GM23338 (cell line): ENCODE data around the gene ID3. TPM values are rescaled to one million over a fixed set of nuclear protein-coding genes. Genes with fewer than 3 reads are reported as not detected.

Experiments
- ATAC-seq: fragments of 200-7000 bp; cut with Tn5 transposase; 3 replicates; pipeline ENCODE4 v1.9.1; 2020
- DNase-seq: peaks from one replicate; pipeline ENCODE4 v3.0.0-alpha.2; 2015; ENCODE audit warnings: low spot score
- H2AFZ ChIP-seq: fragments of 200-600 bp; sonication (generic); 2 replicates; pipeline ENCODE4 v1.8.0; 2016; ENCODE audit warnings: antibody characterized with exemption, mild to moderate bottlenecking, moderate library complexity
- H3F3A ChIP-seq: fragments of 200-600 bp; sonication (generic); replicated peaks from 2 replicates; pipeline ENCODE4 v1.8.0; 2017; ENCODE audit warnings: antibody characterized with exemption, mixed run types, low read depth
- H3K27ac ChIP-seq: fragments of 200-600 bp; sonication (generic); 2 replicates; pipeline ENCODE4 v1.6.1; 2016; ENCODE audit warnings: low read depth
- H3K27me3 ChIP-seq: fragments of 200-600 bp; sonication (generic); 2 replicates; pipeline ENCODE4 v1.8.0; 2016; ENCODE audit warnings: mild to moderate bottlenecking, mixed run types, moderate library complexity; ENCODE audit not compliant: insufficient read depth
- H3K36me3 ChIP-seq: fragments of 200-600 bp; sonication (generic); 2 replicates; pipeline ENCODE4 v1.8.0; 2016; ENCODE audit warnings: mild to moderate bottlenecking; ENCODE audit not compliant: insufficient read depth
- H3K4me1 ChIP-seq: fragments of 200-600 bp; sonication (generic); 2 replicates; pipeline ENCODE4 v1.8.0; 2016; ENCODE audit warnings: mild to moderate bottlenecking, moderate library complexity; ENCODE audit not compliant: insufficient read depth
- H3K4me2 ChIP-seq: fragments of 200-600 bp; sonication (generic); 2 replicates; pipeline ENCODE4 v1.7.1; 2017; ENCODE audit warnings: mixed run types
- H3K4me3 ChIP-seq: fragments of 200-600 bp; sonication (generic); 2 replicates; pipeline ENCODE4 v1.6.1; 2016; ENCODE audit warnings: mixed run types
- H3K79me2 ChIP-seq: fragments of 200-600 bp; sonication (generic); replicated peaks from 2 replicates; pipeline ENCODE4 v1.8.0; 2017; ENCODE audit warnings: mild to moderate bottlenecking; ENCODE audit not compliant: insufficient read depth
- H3K9me2 ChIP-seq: fragments of 200-600 bp; sonication (generic); 2 replicates; pipeline ENCODE4 v1.8.0; 2017; ENCODE audit not compliant: insufficient read depth
- H4K20me1 ChIP-seq: fragments of 200-600 bp; sonication (generic); replicated peaks from 2 replicates; pipeline ENCODE4 v1.8.0; 2017; ENCODE audit warnings: mild to moderate bottlenecking; ENCODE audit not compliant: insufficient read depth
- H3K27ac Mint-ChIP-seq: 2 replicates; pipeline ENCODE4 v1.8.0; 2020; ENCODE audit warnings: inconsistent platforms, mild to moderate bottlenecking, moderate library complexity, mixed read lengths
- H3K27me3 Mint-ChIP-seq: 3 replicates; pipeline ENCODE4 v1.8.0; 2022; ENCODE audit warnings: low read depth, mild to moderate bottlenecking, moderate library complexity, mixed read lengths, inconsistent platforms; ENCODE audit not compliant: insufficient read depth, poor library complexity
- H3K36me3 Mint-ChIP-seq: 3 replicates; pipeline ENCODE4 v1.8.0; 2021; ENCODE audit warnings: low read depth, mild to moderate bottlenecking, inconsistent platforms, moderate library complexity, mixed read lengths
- H3K4me1 Mint-ChIP-seq: 3 replicates; pipeline ENCODE4 v1.8.0; 2020; ENCODE audit warnings: mild to moderate bottlenecking, inconsistent platforms, mixed read lengths
- H3K4me3 Mint-ChIP-seq: 3 replicates; pipeline ENCODE4 v1.8.0; 2021; ENCODE audit warnings: moderate library complexity, mild to moderate bottlenecking, inconsistent platforms, mixed read lengths
- H3K9me3 Mint-ChIP-seq: 3 replicates; pipeline ENCODE4 v1.8.0; 2020; ENCODE audit warnings: moderate library complexity, mild to moderate bottlenecking, inconsistent platforms, mixed read lengths
- CREB1 ChIP-seq: fragments of 250-450 bp; sonication (Bioruptor Pico); IDR thresholded peaks from 2 replicates; pipeline ENCODE4 v1.5.0; 2020; ENCODE audit warnings: low read depth, mild to moderate bottlenecking, moderate library complexity
- CTCF ChIP-seq, 2 experiments: fragments of 200-600 bp in 1 of 2; sonication (generic) in 1 of 2; conservative IDR thresholded peaks; 2 replicates each; pipeline versions ENCODE4 v1.5.1 to v1.6.1; 2016 to 2017; ENCODE audit warnings: antibody characterized with exemption in 2 of 2, low read depth in 2 of 2, mild to moderate bottlenecking in 2 of 2, moderate library complexity in 1 of 2
- ETS1 ChIP-seq: IDR thresholded peaks from 2 replicates; pipeline ENCODE4 v1.6.1; 2016; ENCODE audit warnings: antibody characterized with exemption
- EZH2 ChIP-seq: fragments of 200-600 bp; sonication (generic); IDR thresholded peaks from one replicate; pipeline ENCODE4 v1.8.0; 2017; ENCODE audit warnings: antibody characterized with exemption, mild to moderate bottlenecking, low read depth; ENCODE audit not compliant: unreplicated experiment
- EZH2phosphoT487 ChIP-seq: fragments of 200-600 bp; sonication (generic); IDR thresholded peaks from one replicate; pipeline ENCODE4 v1.8.1; 2018; ENCODE audit warnings: antibody characterized with exemption; ENCODE audit not compliant: unreplicated experiment
- JUNB ChIP-seq: IDR thresholded peaks from one replicate; pipeline ENCODE4 v1.6.1; 2016; ENCODE audit warnings: antibody characterized with exemption; ENCODE audit not compliant: unreplicated experiment
- NANOG ChIP-seq: IDR thresholded peaks from 2 replicates; pipeline ENCODE4 v1.6.1; 2016; ENCODE audit warnings: antibody characterized with exemption, borderline replicate concordance
- POLR2AphosphoS5 ChIP-seq: IDR thresholded peaks from 2 replicates; pipeline ENCODE4 v1.6.1; 2016; ENCODE audit warnings: antibody characterized with exemption, low read depth
- REST ChIP-seq: IDR thresholded peaks from one replicate; pipeline ENCODE4 v1.6.1; 2018; ENCODE audit warnings: antibody characterized with exemption; ENCODE audit not compliant: unreplicated experiment
- STAT1 ChIP-seq: IDR thresholded peaks from one replicate; pipeline ENCODE4 v1.6.1; 2016; ENCODE audit warnings: antibody characterized with exemption; ENCODE audit not compliant: unreplicated experiment
- ZNF114 ChIP-seq: fragments of 250-450 bp; sonication (Bioruptor Pico); IDR thresholded peaks from 2 replicates; pipeline ENCODE4 v1.5.0; 2020; ENCODE audit warnings: mild to moderate bottlenecking, moderate library complexity
- ZNF331 ChIP-seq: fragments of 250-450 bp; sonication (Bioruptor Pico); IDR thresholded peaks from 2 replicates; pipeline ENCODE4 v1.5.0; 2020; ENCODE audit warnings: low read depth, mild to moderate bottlenecking, moderate library complexity
- ZNF462 ChIP-seq: fragments of 250-450 bp; sonication (Bioruptor Pico); IDR thresholded peaks from 2 replicates; pipeline ENCODE4 v1.5.0; 2020; ENCODE audit warnings: mild to moderate bottlenecking, moderate library complexity
- polyA plus RNA-seq: library from polyadenylated mRNA; unstranded; fragments of >200 nt; fragmentation: Nextera tagmentation; extraction: Ambion mirVana; gene quantifications from 2 replicates; pipeline ENCODE4 v1.2.1, GENCODE V29; 2016
- total RNA-seq: library from RNA; depleted of rRNA; stranded (reverse); fragments of >200 nt; shearing (Covaris generic); gene quantifications from 2 replicates; pipeline ENCODE4 v1.2.3, GENCODE V29; 2014

ID3 gene
- total and polyA plus RNA-seq, 2 experiments from 2014 or later, result 164 to 345 TPM

- H3K36me3 ChIP-seq, result no peaks in the 10 kb centered on the region
- no peaks in the 10 kb centered on the region for H4K20me1 ChIP-seq
- H3K79me2 ChIP-seq, result no peaks in the 10 kb centered on the region
- H3K27me3 Mint-ChIP-seq, result peaks cover 21% of the 10 kb centered on the region
- DNase-seq (peak; percentile 49), ATAC-seq (peak; percentile 16)
- peak overlapping the region; percentile 87 for H3K27ac Mint-ChIP-seq
- peak overlapping the region; percentile 63 for H3K4me3 ChIP-seq
- H3K4me1 Mint-ChIP-seq, result peaks cover 36% of the 10 kb centered on the region
- H3K9me3 Mint-ChIP-seq, result no peaks in the 10 kb centered on the region; the same call in 2 of the 3 replicates
- H2AFZ ChIP-seq, result no peak overlapping the region; the same call in 1 of the 2 replicates
- TF ChIP-seq ZNF331 (CRISPR knock-in tag), result no peak
- TF ChIP-seq CREB1 (CRISPR knock-in tag), result no peak
- TF ChIP-seq ZNF114 (CRISPR knock-in tag), result no peak
- TF ChIP-seq REST, result no peak
- no peak for TF ChIP-seq NANOG
- TF ChIP-seq ETS1, result no peak
- no peak for TF ChIP-seq POLR2AphosphoS5
- no peak for TF ChIP-seq JUNB
- TF ChIP-seq EZH2, result no peak
- TF ChIP-seq STAT1, result no peak
- no peak for TF ChIP-seq EZH2phosphoT487
- TF ChIP-seq CTCF (conservative IDR thresholded peaks at IDR 0.05; ENCODE audit: low read depth in 2 of 2), result no peak
- TF ChIP-seq ZNF462 (CRISPR knock-in tag), result no peak
- H3K9me2 ChIP-seq, result no peaks in the 10 kb centered on the region
- peak overlapping the region; percentile 52 for H3K27ac ChIP-seq
- peak overlapping the region; percentile 90 for H3K4me2 ChIP-seq
- peaks cover 21% of the 10 kb centered on the region for H3K27me3 ChIP-seq
- peaks cover 16% of the 10 kb centered on the region for H3K4me1 ChIP-seq
- H3K36me3 Mint-ChIP-seq, result no peaks in the 10 kb centered on the region; the same call in 2 of the 3 replicates
- H3F3A ChIP-seq, result peaks cover 7% of the 10 kb centered on the region; the same call in 1 of the 2 replicates
- H3K4me3 Mint-ChIP-seq, result peak overlapping the region; percentile 80
Observed at GRCh38 chr1:23568608-23569383, 9.5 kb upstream of the ID3 start.
